Panc1 (cell line): ENCODE measurements around the gene NMNAT3. TPM values are rescaled to one million over a fixed set of nuclear protein-coding genes. Genes with fewer than 3 reads are reported as not detected.

ENCODE experiments used
- ATAC-seq: fragments of 200-7000 bp; cut with Tn5 transposase; 2 replicates; pipeline ENCODE4 v1.9.1; 2020; ENCODE audit warnings: mild to moderate bottlenecking, moderate library complexity
- BruUV-seq: library from RNA; stranded (reverse); fragments of 400-500 nt; replicated peaks from 2 replicates; lab custom pipeline; 2021; lab: Mats Ljungman, UMichigan
- CTCF ChIA-PET: fragments of 300-600 bp; sonication (Branson Sonifier 250); formaldehyde crosslinking; loops from one replicate; lab custom pipeline; 2022; ENCODE audit warnings: antibody characterized with exemption; lab: Charles Lee
- POLR2A ChIA-PET: fragments of 300-600 bp; sonication (Branson Sonifier 250); formaldehyde crosslinking; loops from one replicate; lab custom pipeline; 2022; ENCODE audit warnings: antibody characterized with exemption; lab: Charles Lee
- DNase-seq: peaks from one replicate; pipeline ENCODE4 v3.0.0-alpha.2; 2010; ENCODE audit warnings: low read depth, low spot score
- H3K27ac ChIP-seq: 2 replicates; pipeline ENCODE4 v1.5.1; 2011; ENCODE audit warnings: mild to moderate bottlenecking, low read length, inconsistent platforms
- H3K27me3 ChIP-seq: fragments of 200-500 bp; sonication (Bioruptor generic); 2 replicates; pipeline ENCODE4 v1.6.0; 2014; ENCODE audit warnings: low read length, inconsistent platforms; ENCODE audit not compliant: control insufficient read depth, insufficient read depth
- H3K36me3 ChIP-seq: fragments of 200-500 bp; sonication (Bioruptor generic); 2 replicates; pipeline ENCODE4 v1.5.1; 2014; ENCODE audit warnings: inconsistent platforms, mild to moderate bottlenecking, low read length, moderate library complexity; ENCODE audit not compliant: control insufficient read depth, insufficient read depth
- H3K4me1 ChIP-seq: 2 replicates; pipeline ENCODE4 v1.5.1; 2011; ENCODE audit warnings: inconsistent platforms, mild to moderate bottlenecking, low read length, moderate library complexity; ENCODE audit not compliant: control insufficient read depth, insufficient read depth
- H3K4me3 ChIP-seq, 2 experiments: 2 replicates each; pipeline ENCODE4 v1.5.1; 2011 to 2012; ENCODE audit warnings: low read depth in 2 of 2, low read length in 2 of 2, mild to moderate bottlenecking in 2 of 2, inconsistent platforms in 1 of 2, moderate library complexity in 1 of 2
- H3K9me3 ChIP-seq: fragments of 200-500 bp; sonication (Bioruptor generic); 2 replicates; pipeline ENCODE4 v1.5.1; 2014; ENCODE audit warnings: low read depth, mild to moderate bottlenecking, inconsistent platforms, low read length, moderate library complexity; ENCODE audit not compliant: control insufficient read depth, insufficient read depth
- CTCF ChIP-seq: fragments of 450-650 bp; IDR thresholded peaks from 2 replicates; pipeline ENCODE4 v1.5.1; 2017; ENCODE audit warnings: mild to moderate bottlenecking
- POLR2AphosphoS5 ChIP-seq: IDR thresholded peaks from 2 replicates; pipeline ENCODE4 v1.6.1; 2012; ENCODE audit warnings: mild to moderate bottlenecking, low read depth, low read length, moderate library complexity
- REST ChIP-seq, 2 experiments: IDR thresholded peaks; 2 replicates each; pipeline ENCODE4 v1.6.1; 2011 to 2012; ENCODE audit warnings: low read depth in 2 of 2, control low read depth in 1 of 2, low read length in 1 of 2, mild to moderate bottlenecking in 1 of 2, moderate library complexity in 1 of 2; ENCODE audit not compliant: insufficient read depth in 1 of 2
- SIN3A ChIP-seq: IDR thresholded peaks from 2 replicates; pipeline ENCODE4 v1.6.1; 2012; ENCODE audit warnings: low read depth, mild to moderate bottlenecking, low read length, moderate library complexity, borderline replicate concordance; ENCODE audit not compliant: insufficient read depth
- TCF7L2 ChIP-seq: IDR thresholded peaks from 2 replicates; pipeline ENCODE4 v1.6.1; 2011; ENCODE audit warnings: mild to moderate bottlenecking, low read depth, low read length, inconsistent platforms
- in situ Hi-C: cut with HindIII; loops from 2 replicates; pipeline ENCODE4 v1.10.0; 2016; ENCODE audit warnings: low sequenced_read_pairs, low pct_unique_long_range_greater_than_20kb
- intact Hi-C: fragments of 100-400 bp; cut with micrococcal nuclease; formaldehyde crosslinking; loops from one replicate; pipeline ENCODE4 v1.10.0; 2022; ENCODE audit not compliant: unreplicated experiment
- total RNA-seq: library from RNA; stranded (reverse); gene quantifications from one replicate; pipeline ENCODE4 v1.2.1, GENCODE V29; 2021; ENCODE audit not compliant: unreplicated experiment

Gene NMNAT3
- total RNA-seq, 1 experiment from 2014 or later, result 1.9 TPM

GRCh38 chr3:139691619-139692018 lies 13.8 kb upstream of the NMNAT3 start:
- intact Hi-C loops (no loop called here), in situ Hi-C loops (no loop called here)
- POLR2A ChIA-PET, result no interaction called here
- peaks cover 7% of the 10 kb centered on the region; the same call in 1 of the 2 replicates for H3K27me3 ChIP-seq
- BruUV-seq, result no TSS peak
- H3K4me3 ChIP-seq, result no peak overlapping the region
- H3K36me3 ChIP-seq, result no peaks in the 10 kb centered on the region
- no peaks in the 10 kb centered on the region for H3K9me3 ChIP-seq
- ATAC-seq, result no peak
- CTCF ChIA-PET, result no interaction called here
- no peak for DNase-seq
- no peak overlapping the region for H3K27ac ChIP-seq
- no peak for TF ChIP-seq REST (IDR thresholded peaks at IDR 0.05; ENCODE audit: insufficient read depth in 1 of 2, low read depth in 2 of 2, low read length in 1 of 2)
- no peak for TF ChIP-seq CTCF
- TF ChIP-seq POLR2AphosphoS5, result no peak
- no peak for TF ChIP-seq TCF7L2
- no peak for TF ChIP-seq SIN3A
- H3K4me1 ChIP-seq, result no peaks in the 10 kb centered on the region

GRCh38 chr3:139689708-139690228 lies 12.0 kb upstream of the NMNAT3 start:
- intact Hi-C loops, result no loop called here
- Histone ChIP-seq H3K27me3 (peaks cover 7% of the 10 kb centered on the region; the same call in 1 of the 2 replicates), H3K27ac (no peak overlapping the region), H3K9me3 (no peaks in the 10 kb centered on the region), H3K4me1 (no peaks in the 10 kb centered on the region), H3K4me3 (no peak overlapping the region), H3K36me3 (no peaks in the 10 kb centered on the region)
- TF ChIP-seq CTCF (no peak), TCF7L2 (no peak), REST (IDR thresholded peaks at IDR 0.05; ENCODE audit: insufficient read depth in 1 of 2, low read depth in 2 of 2, low read length in 1 of 2) (no peak), SIN3A (no peak), POLR2AphosphoS5 (no peak)
- no TSS peak for BruUV-seq
- ATAC-seq, result no peak
- no peak for DNase-seq
- ChIA-PET CTCF (no interaction called here), POLR2A (no interaction called here)
- in situ Hi-C loops, result no loop called here
